GM23338 (cell line): ENCODE measurements around the gene GLTP. TPM values are rescaled to one million over a fixed set of nuclear protein-coding genes. Genes with fewer than 3 reads are reported as not detected.

Experiments used
- microRNA-seq: library from miRNA; unstranded; fragments of <30 nt; microRNA quantifications from one replicate; pipeline ENCODE4, GENCODE V29; 2017
- polyA plus RNA-seq: library from polyadenylated mRNA; unstranded; fragments of >200 nt; fragmentation: Nextera tagmentation; extraction: Ambion mirVana; gene quantifications from 2 replicates; pipeline ENCODE4 v1.2.1, GENCODE V29; 2016
- small RNA-seq: library from RNA; depleted of rRNA; stranded (forward); fragments of <200 nt; gene quantifications from one replicate; pipeline ENCODE3, GENCODE V24; 2014; ENCODE audit warnings: low replicate concordance
- total RNA-seq: library from RNA; depleted of rRNA; stranded (reverse); fragments of >200 nt; shearing (Covaris generic); gene quantifications from 2 replicates; pipeline ENCODE4 v1.2.3, GENCODE V29; 2014; rRNA removed

The GLTP gene
- total and polyA plus RNA-seq, 2 experiments from 2014 or later: 26.5 to 30.2 TPM

Small RNAs within 50 kb of the gene (microRNA-seq; reads per million reads assigned to microRNA genes)
- not detected for gene MIR4497

Small RNAs within 50 kb of the gene (small RNA-seq; reads per million reads assigned to genes)
- not detected for gene MIR4497
- not detected for gene RN7SL441P

Other genes with a start within 250 kb of the GLTP start
- gene FAM222A, start 166.7 kb downstream of the GLTP start, total RNA-seq: 2.1 and 3.6 TPM in 2 replicates
- gene FAM222A, start 166.7 kb downstream of the GLTP start, polyA plus RNA-seq: 0.78 and 0.85 TPM in 2 replicates
- 1.0 and 1.1 TPM in 2 replicates for gene TRPV4, start 47.1 kb downstream of the GLTP start, total RNA-seq
- gene TRPV4, start 47.1 kb downstream of the GLTP start, polyA plus RNA-seq: 0.50 and 0.66 TPM in 2 replicates
- gene TCHP, start 19.7 kb upstream of the GLTP start, total RNA-seq: 2.4 and 3.1 TPM in 2 replicates
- gene TCHP, start 19.7 kb upstream of the GLTP start, polyA plus RNA-seq: 6.2 and 7.4 TPM in 2 replicates
- 20.9 and 23.1 TPM in 2 replicates for gene GIT2, start 115.8 kb upstream of the GLTP start, total RNA-seq
- 9.4 and 15.8 TPM in 2 replicates for gene GIT2, start 115.8 kb upstream of the GLTP start, polyA plus RNA-seq
- gene ANKRD13A, start 118.9 kb upstream of the GLTP start, total RNA-seq: 24.7 and 25.6 TPM in 2 replicates
- 5.7 and 6.2 TPM in 2 replicates for gene ANKRD13A, start 118.9 kb upstream of the GLTP start, polyA plus RNA-seq
- gene C12orf76, start 168.0 kb upstream of the GLTP start, total RNA-seq: 14.5 and 21.7 TPM in 2 replicates
- 11.1 and 14.3 TPM in 2 replicates for gene C12orf76, start 168.0 kb upstream of the GLTP start, polyA plus RNA-seq
- 7.7 and 17.5 TPM in 2 replicates for gene IFT81, start 243.8 kb upstream of the GLTP start, total RNA-seq
- 12.8 and 22.3 TPM in 2 replicates for gene IFT81, start 243.8 kb upstream of the GLTP start, polyA plus RNA-seq